HG02798 (cell line): Measurements from ENCODE around the gene PPP1R13L.
"Not testable (repeated sequence)": the region's sequence is repeated elsewhere in the genome, so short reads cannot be mapped to it uniquely, and the experiment has no call there.

Experiments used
- ATAC-seq: cut with Tn5 transposase; IDR thresholded peaks from one replicate; pipeline ENCODE4 v1.9.1; 2021; ENCODE audit warnings: mild to moderate bottlenecking; ENCODE audit not compliant: unreplicated experiment, poor library complexity

PPP1R13L gene

GRCh38 chr19:45349430-45349941, 55.4 kb downstream of the PPP1R13L start:
- no peak for ATAC-seq

- no peak for ATAC-seq
These were observed 55.8 kb downstream of the PPP1R13L start for GRCh38 chr19:45349126-45349415.

- no peak for ATAC-seq
These were observed 56.3 kb downstream of the PPP1R13L start for GRCh38 chr19:45348367-45349125.

GRCh38 chr19:45347570-45348366, 57.1 kb downstream of the PPP1R13L start:
- no peak for ATAC-seq

- no peak for ATAC-seq
These were observed 58.4 kb downstream of the PPP1R13L start for GRCh38 chr19:45346449-45346848.

- ATAC-seq = no peak
These were observed 59.4 kb downstream of the PPP1R13L start for GRCh38 chr19:45345506-45345860.

GRCh38 chr19:45344621-45345505, 60.0 kb downstream of the PPP1R13L start:
- no peak for ATAC-seq

- no peak for ATAC-seq
These were observed 62.0 kb downstream of the PPP1R13L start for GRCh38 chr19:45342911-45343310.

GRCh38 chr19:45340899-45341453, 63.9 kb downstream of the PPP1R13L start:
- no peak for ATAC-seq

GRCh38 chr19:45340232-45340898, 64.5 kb downstream of the PPP1R13L start, which contains the start of gene KLC3:
TSS of gene KLC3 (plus strand) at chr19:45340750. CDS start at chr19:45345542, 4,792 bp downstream.
- no peak for ATAC-seq

- no peak for ATAC-seq
These were observed 65.2 kb downstream of the PPP1R13L start for GRCh38 chr19:45339629-45340028.

- no peak for ATAC-seq
These were observed 68.1 kb downstream of the PPP1R13L start for GRCh38 chr19:45336696-45337251.

- not testable (repeated sequence) for ATAC-seq
These were observed 70.0 kb downstream of the PPP1R13L start for GRCh38 chr19:45334881-45335280.

GRCh38 chr19:45333609-45334303, 71.1 kb downstream of the PPP1R13L start:
- no peak for ATAC-seq

- no peak for ATAC-seq
These were observed 73.5 kb downstream of the PPP1R13L start for GRCh38 chr19:45331411-45331810.
